ENCODE results near the gene CDH26. TPM values are rescaled to one million over a fixed set of nuclear protein-coding genes. Genes with fewer than 3 reads are reported as not detected.

The CDH26 gene
- total and polyA plus RNA-seq, 2 experiments from 2014 or later, result 2.0 TPM

DNA sequence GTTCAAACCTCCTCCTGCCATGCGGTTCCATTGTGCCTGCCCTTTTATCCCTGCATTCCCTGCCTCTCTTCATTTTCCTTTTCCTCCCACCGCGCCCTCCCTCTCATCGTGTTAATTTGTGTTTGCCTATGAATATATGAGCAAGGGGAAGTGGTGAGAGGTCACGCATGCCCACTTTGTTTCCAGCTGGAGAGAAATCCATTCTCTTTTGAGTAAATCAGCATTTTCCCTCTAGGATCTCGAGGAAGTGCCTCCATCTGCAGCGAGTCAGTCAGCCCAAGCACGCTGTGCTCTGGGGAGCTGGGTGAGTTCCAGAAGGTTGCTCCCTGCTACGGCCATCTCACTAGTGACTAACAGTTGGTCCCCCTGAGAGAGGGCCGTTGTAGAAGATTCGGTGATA, 42.9 kb downstream of the CDH26 start (continued):
- TF ChIP-seq ZNF462 (CRISPR knock-in tag; IDR thresholded peaks at IDR 0.05), result no peak
- no peak for TF ChIP-seq CREB1 (CRISPR knock-in tag; IDR thresholded peaks at IDR 0.05; ENCODE audit: low read depth)
- no peak for TF ChIP-seq POLR2AphosphoS5 (IDR thresholded peaks at IDR 0.05; ENCODE audit: low read depth)

DNA sequence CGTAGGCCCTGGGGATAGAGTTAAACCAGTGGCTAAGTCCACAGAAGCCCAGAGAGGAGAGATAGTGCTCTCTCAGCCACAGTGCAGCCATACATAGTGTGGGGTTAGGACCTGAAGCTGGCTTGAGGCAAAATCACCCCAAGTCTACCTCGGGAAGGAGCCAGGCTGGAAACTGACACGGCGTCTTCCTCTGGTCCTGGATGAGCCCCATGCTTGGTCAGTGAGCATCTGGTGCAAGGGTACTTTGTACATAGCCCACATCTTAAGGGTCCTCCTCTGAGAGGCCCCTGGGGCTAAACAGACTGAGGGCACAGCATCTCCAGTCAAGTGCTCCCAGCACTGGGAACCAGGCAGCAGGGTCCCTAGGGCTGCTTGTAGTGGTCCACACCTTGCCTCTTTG, 45.6 kb downstream of the CDH26 start:
- no peak for ATAC-seq
- no peaks in the 10 kb centered on the region for H3K9me2 ChIP-seq (ENCODE audit: insufficient read depth)
- H3K4me3 ChIP-seq, result no peak overlapping the region
- no peak overlapping the region for H3K4me2 ChIP-seq
- H3K27me3 ChIP-seq (ENCODE audit: insufficient read depth), result no peaks in the 10 kb centered on the region
- H3K4me1 ChIP-seq (ENCODE audit: insufficient read depth), result no peaks in the 10 kb centered on the region
- no peaks in the 10 kb centered on the region for H4K20me1 ChIP-seq (replicated peaks; ENCODE audit: insufficient read depth)
- no peak for TF ChIP-seq CREB1 (CRISPR knock-in tag; IDR thresholded peaks at IDR 0.05; ENCODE audit: low read depth)
- no peak for TF ChIP-seq CTCF (conservative IDR thresholded peaks at IDR 0.05; ENCODE audit: low read depth in 2 of 2)
- no peak for TF ChIP-seq EZH2 (IDR thresholded peaks at IDR 0.05; ENCODE audit: low read depth, unreplicated experiment)
- TF ChIP-seq ZNF114 (CRISPR knock-in tag; IDR thresholded peaks at IDR 0.05), result no peak
- TF ChIP-seq NANOG (IDR thresholded peaks at IDR 0.05; ENCODE audit: borderline replicate concordance), result no peak
- TF ChIP-seq STAT1 (IDR thresholded peaks at IDR 0.05; ENCODE audit: unreplicated experiment), result no peak
- no peak for TF ChIP-seq ZNF331 (CRISPR knock-in tag; IDR thresholded peaks at IDR 0.05; ENCODE audit: low read depth)
- TF ChIP-seq ZNF462 (CRISPR knock-in tag; IDR thresholded peaks at IDR 0.05), result no peak
- H3K27ac Mint-ChIP-seq, result no peak overlapping the region
- no peaks in the 10 kb centered on the region for H3K36me3 Mint-ChIP-seq (ENCODE audit: low read depth)
- H3K79me2 ChIP-seq (replicated peaks; ENCODE audit: insufficient read depth), result no peaks in the 10 kb centered on the region
- peaks cover 7% of the 10 kb centered on the region; the same call in 2 of the 3 replicates for H3K4me1 Mint-ChIP-seq
- no peak for DNase-seq (ENCODE audit: low spot score)
- no peak overlapping the region for H3K27ac ChIP-seq (ENCODE audit: low read depth)
- H3K27me3 Mint-ChIP-seq (ENCODE audit: insufficient read depth, low read depth, poor library complexity), result peaks cover 15% of the 10 kb centered on the region
- no peaks in the 10 kb centered on the region for H3K36me3 ChIP-seq (ENCODE audit: insufficient read depth)
- H3K4me3 Mint-ChIP-seq, result no peak overlapping the region
- no peaks in the 10 kb centered on the region for H3K9me3 Mint-ChIP-seq
- no peaks in the 10 kb centered on the region for H3F3A ChIP-seq (replicated peaks; ENCODE audit: low read depth)
- no peak overlapping the region for H2AFZ ChIP-seq
